NB4 (cell line): ENCODE data around the gene TRIO.

Source experiments
- POLR2A ChIP-seq: IDR thresholded peaks from 2 replicates; pipeline ENCODE4 v1.6.1; 2011; ENCODE audit warnings: mild to moderate bottlenecking; ENCODE audit not compliant: insufficient read length; ENCODE audit errors: extremely low read depth
- TF ChIP-seq, protein P1 (sequence below): IDR thresholded peaks from one replicate; pipeline ENCODE4 v1.5.1; 2012; ENCODE audit warnings: low read depth, low read length

GRCh38 chr5:14341571-14342230, 198.6 kb downstream of the TRIO start:
- TF ChIP-seq, protein P1, sequence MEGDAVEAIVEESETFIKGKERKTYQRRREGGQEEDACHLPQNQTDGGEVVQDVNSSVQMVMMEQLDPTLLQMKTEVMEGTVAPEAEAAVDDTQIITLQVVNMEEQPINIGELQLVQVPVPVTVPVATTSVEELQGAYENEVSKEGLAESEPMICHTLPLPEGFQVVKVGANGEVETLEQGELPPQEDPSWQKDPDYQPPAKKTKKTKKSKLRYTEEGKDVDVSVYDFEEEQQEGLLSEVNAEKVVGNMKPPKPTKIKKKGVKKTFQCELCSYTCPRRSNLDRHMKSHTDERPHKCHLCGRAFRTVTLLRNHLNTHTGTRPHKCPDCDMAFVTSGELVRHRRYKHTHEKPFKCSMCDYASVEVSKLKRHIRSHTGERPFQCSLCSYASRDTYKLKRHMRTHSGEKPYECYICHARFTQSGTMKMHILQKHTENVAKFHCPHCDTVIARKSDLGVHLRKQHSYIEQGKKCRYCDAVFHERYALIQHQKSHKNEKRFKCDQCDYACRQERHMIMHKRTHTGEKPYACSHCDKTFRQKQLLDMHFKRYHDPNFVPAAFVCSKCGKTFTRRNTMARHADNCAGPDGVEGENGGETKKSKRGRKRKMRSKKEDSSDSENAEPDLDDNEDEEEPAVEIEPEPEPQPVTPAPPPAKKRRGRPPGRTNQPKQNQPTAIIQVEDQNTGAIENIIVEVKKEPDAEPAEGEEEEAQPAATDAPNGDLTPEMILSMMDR = no peak
- TF ChIP-seq POLR2A = no peak
